GM23248 (cell line): Measurements from ENCODE around the gene MACF1.

Experiments used
- EZH2 ChIP-seq: fragments of 200-600 bp; sonication (generic); IDR thresholded peaks from 2 replicates; pipeline ENCODE4 v1.6.1; 2018; ENCODE audit warnings: antibody characterized with exemption, mild to moderate bottlenecking; ENCODE audit not compliant: insufficient read depth, poor library complexity, severe bottlenecking
- EZH2phosphoT487 ChIP-seq: fragments of 200-600 bp; sonication (generic); IDR thresholded peaks from 2 replicates; pipeline ENCODE4 v1.6.1; 2018; ENCODE audit warnings: antibody characterized with exemption, moderate library complexity, mild to moderate bottlenecking, low read depth; ENCODE audit not compliant: insufficient read depth

DNA sequence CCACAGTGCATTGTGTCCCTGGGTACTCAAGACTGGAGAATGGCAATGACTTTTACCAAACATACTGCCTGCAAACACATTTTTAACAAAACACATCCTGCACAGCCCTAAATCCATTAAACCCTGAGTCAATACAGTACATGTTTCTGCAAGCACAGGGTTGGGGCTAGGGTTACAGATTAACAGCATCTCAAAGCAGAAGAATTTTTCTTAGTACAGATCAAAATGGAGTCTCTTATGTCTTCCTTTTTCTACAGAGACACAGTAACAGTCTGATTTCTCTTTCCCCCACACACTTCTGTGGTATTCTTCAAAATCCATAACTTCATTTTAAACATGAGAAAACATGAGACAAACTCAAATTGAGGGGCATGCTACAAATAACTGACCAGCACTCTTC lies 300.8 kb downstream of the MACF1 start:
- TF ChIP-seq EZH2phosphoT487 (no peak), EZH2 (no peak)
